ENCODE measurements around the gene MCAT. TPM values are rescaled to one million over a fixed set of nuclear protein-coding genes. Genes with fewer than 3 reads are reported as not detected.

The MCAT gene
- total and polyA plus RNA-seq, 2 of the 4 experiments (the other 2 are of a cell fraction), result 7.3 to 19.7 TPM

DNA sequence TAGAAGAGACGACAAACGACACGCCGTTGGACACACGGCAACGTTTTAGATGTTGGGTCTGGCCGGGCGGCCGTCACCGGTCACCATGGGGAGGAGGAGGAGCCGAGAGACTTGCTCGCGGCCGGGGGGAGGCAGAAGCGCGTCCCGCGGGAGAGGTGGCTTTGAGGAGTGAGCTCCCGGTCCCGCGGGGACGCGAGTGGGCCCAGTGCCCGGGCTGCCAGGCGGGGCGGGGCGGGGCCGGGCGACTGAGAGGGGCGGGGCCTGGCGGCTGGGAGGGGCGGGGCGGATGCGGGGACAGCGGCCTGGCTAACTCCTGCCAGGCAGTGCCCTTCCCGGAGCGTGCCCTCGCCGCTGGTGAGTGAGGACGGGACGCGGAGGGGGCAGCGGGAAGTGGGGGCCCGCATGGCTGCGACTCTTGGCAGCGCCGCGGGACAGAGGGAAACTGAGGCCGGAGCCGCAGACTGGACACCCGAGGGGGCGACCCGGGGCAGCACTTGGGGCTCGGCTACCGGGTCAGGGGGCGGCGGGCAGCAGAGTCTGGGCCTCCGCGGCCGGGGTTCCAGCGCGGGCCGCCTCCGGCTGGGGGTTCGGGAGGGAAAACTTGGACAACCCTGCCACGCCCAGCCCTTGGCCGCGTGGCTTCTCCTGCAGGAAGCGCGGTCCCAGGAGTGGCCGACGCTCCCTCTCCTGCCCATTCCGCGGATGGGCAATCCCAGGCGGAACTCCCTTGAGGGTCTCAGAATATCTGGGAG lies 8.2 kb upstream of the MCAT start, which contains the start of gene TSPO:
Gene TSPO, plus strand, starts transcription at position 309 of the 752 bp plus-strand sequence. CDS start 7,680 bp downstream, outside the sequence.
- H3K23ac ChIP-seq (ENCODE audit: low read depth, low read length), result peak within 1 kb of the TSS; percentile 90
- H3K4me2 ChIP-seq (ENCODE audit: low read depth, low read length), result peak within 1 kb of the TSS; percentile 98
- dilution Hi-C loops (cut with HindIII; ENCODE audit: low sequenced_read_pairs, unreplicated experiment), result no loop called here
- peak within 1 kb of the TSS; percentile 71 for H2AK5ac ChIP-seq (ENCODE audit: low read depth, low read length)
- peak within 1 kb of the TSS; percentile 91 for H2AK9ac ChIP-seq (replicated peaks; ENCODE audit: low read depth, low read length, poor library complexity)
- ATAC-seq (ENCODE audit: low read depth), result peak; percentile 85
- H3K79me1 ChIP-seq (ENCODE audit: low read depth in 1 of 2, low read length in 2 of 2), result peaks cover 2 to 49% of the 10 kb centered on the region in 2 experiments; a peak in 3 of 4 replicates
- H3K4ac ChIP-seq (ENCODE audit: low read depth, low read length), result peak within 1 kb of the TSS; percentile 84
- peaks cover 10% of the 10 kb centered on the region for H3K4me1 ChIP-seq (ENCODE audit: control insufficient read depth, insufficient read depth, low read length)
- peak within 1 kb of the TSS; percentile 11; the same call in 1 of the 3 replicates for H2BK15ac ChIP-seq (ENCODE audit: low read depth, low read length)
- 8% methylated on average over 37 of the region's 75 CpGs; no CpG with 5 or more reads in 1 of the 2 experiments for WGBS, 2 experiments (ENCODE audit: extremely low coverage in 2 of 2, insufficient read length in 1 of 2)
- H4K20me1 ChIP-seq (ENCODE audit: insufficient read depth, low read length), result peaks cover 22% of the 10 kb centered on the region
- POLR2A ChIA-PET (ENCODE audit: unreplicated experiment), result interaction anchor here (0.6 to 0.7 kb wide), 5 partner anchors 24 to 347 kb away, joined by 4 to 19 read pairs (median 10); no protein-coding TSS in a partner anchor
- intact Hi-C loops (cut with micrococcal nuclease), result no loop called here
- BruUV-seq (replicated peaks), result no TSS peak
- peak within 1 kb of the TSS; percentile 61 for H2BK5ac ChIP-seq (ENCODE audit: low read depth, low read length, poor library complexity, severe bottlenecking)
- peak within 1 kb of the TSS; percentile 89 for H3K14ac ChIP-seq (replicated peaks; ENCODE audit: low read depth, low read length)
- DNase-seq, result peak; percentile 19
- no peaks in the 10 kb centered on the region for H3K9me3 ChIP-seq (ENCODE audit: control insufficient read depth, insufficient read depth, low read length)
- peaks cover 2% of the 10 kb centered on the region; the same call in 1 of the 2 replicates for H3K36me3 ChIP-seq (ENCODE audit: control insufficient read depth, insufficient read depth, low read length)
- peak within 1 kb of the TSS; percentile 71 for H3K9ac ChIP-seq (ENCODE audit: low read depth, low read length)
- no peak within 1 kb of the TSS; the same call in 1 of the 2 replicates for H3K56ac ChIP-seq (ENCODE audit: extremely low read depth, insufficient read depth, low read length)
- H4K8ac ChIP-seq (ENCODE audit: low read depth in 2 of 2, low read length in 2 of 2), result peak within 1 kb of the TSS; percentile 32 to 93
- peak within 1 kb of the TSS; percentile 77 for H4K91ac ChIP-seq (ENCODE audit: insufficient read depth, low read depth, low read length)
- peak within 1 kb of the TSS; percentile 57 for H2BK20ac ChIP-seq (ENCODE audit: low read depth, low read length)
- CTCF ChIA-PET, result no interaction called here
- peak within 1 kb of the TSS; percentile 82 for H3K27ac ChIP-seq (ENCODE audit: insufficient read depth, low read length)
- H3K27me3 ChIP-seq (ENCODE audit: control insufficient read depth, insufficient read depth, low read length), result no peaks in the 10 kb centered on the region
- peaks cover 13% of the 10 kb centered on the region; the same call in 1 of the 2 replicates for H3K9me1 ChIP-seq (ENCODE audit: insufficient read depth, low read length)
- H2BK120ac ChIP-seq (ENCODE audit: low read depth, low read length), result peak within 1 kb of the TSS; percentile 52
- H2AFZ ChIP-seq (replicated peaks; ENCODE audit: low read length, poor library complexity), result peak within 1 kb of the TSS; percentile 96
- peak within 1 kb of the TSS; percentile 76 for H3K4me3 ChIP-seq (ENCODE audit: insufficient read depth, low read depth, low read length)
- H3K18ac ChIP-seq (ENCODE audit: low read depth, low read length), result peak within 1 kb of the TSS; percentile 1; the same call in 1 of the 2 replicates
- in situ Hi-C loops (cut with MboI; ENCODE audit: low sequenced_read_pairs), result no loop called here
- H4K5ac ChIP-seq (ENCODE audit: low read depth, low read length), result peak within 1 kb of the TSS; percentile 93
- TF ChIP-seq MXI1 (IDR thresholded peaks at IDR 0.05; ENCODE audit: borderline replicate concordance, low read depth, low read length) (peak; percentile 69; the same call in 1 of the 2 replicates), CEBPB (IDR thresholded peaks at IDR 0.05; ENCODE audit: low read depth, low read length) (no peak), RFX5 (IDR thresholded peaks at IDR 0.05; ENCODE audit: low read depth, low read length) (peak; percentile 68), NFE2L2 (IDR thresholded peaks at IDR 0.05; ENCODE audit: low read depth, low read length) (no peak)

Measured in IMR-90 (cell line).